ENCODE results near the gene SLC37A1. TPM values are rescaled to one million over a fixed set of nuclear protein-coding genes. Genes with fewer than 3 reads are reported as not detected.

SLC37A1 gene
- total RNA-seq, 1 experiment from 2014 or later: 10.9 TPM

Other genes with a start within 250 kb of the SLC37A1 start
- 2.4 and 3.4 TPM in 2 replicates for gene TFF3, start 198.4 kb upstream of the SLC37A1 start, total RNA-seq (2014; rRNA removed; shearing (Covaris generic))
- gene TFF2, start 162.9 kb upstream of the SLC37A1 start, total RNA-seq (2014; rRNA removed; shearing (Covaris generic)): not detected in 2 replicates
- gene TFF1, start 147.3 kb upstream of the SLC37A1 start, total RNA-seq (2014; rRNA removed; shearing (Covaris generic)): not detected in 2 replicates
- 8.7 TPM in 1 of 2 replicates, not detected in the other for gene TMPRSS3, start 117.8 kb upstream of the SLC37A1 start, total RNA-seq (2014; rRNA removed; shearing (Covaris generic))
- 0.18 TPM in 1 of 2 replicates, not detected in the other for gene UBASH3A, start 110.0 kb upstream of the SLC37A1 start, total RNA-seq (2014; rRNA removed; shearing (Covaris generic))
- 0.23 and 0.80 TPM in 2 replicates for gene RSPH1, start 17.6 kb upstream of the SLC37A1 start, total RNA-seq (2014; rRNA removed; shearing (Covaris generic))
- gene PDE9A, start 139.8 kb downstream of the SLC37A1 start, total RNA-seq (2014; rRNA removed; shearing (Covaris generic)): 0.17 TPM in 1 of 2 replicates, not detected in the other